Stimulated activated CD4-positive, alpha-beta T cell treated with anti-CD3 and anti-CD28 coated beads, Interleukin-4, amount 100 ng/mL, for 48 hours (primary cell): ENCODE measurements around the gene UAP1.
A peak's percentile ranks its signal among the peaks of the same experiment; 100 is the strongest.

ENCODE experiments used
- DNase-seq, 2 donors: peaks; one replicate each; pipeline ENCODE4 v3.0.0-alpha.2; 2020; ENCODE audit warnings: low read depth in 2 of 2

Gene UAP1

DNA sequence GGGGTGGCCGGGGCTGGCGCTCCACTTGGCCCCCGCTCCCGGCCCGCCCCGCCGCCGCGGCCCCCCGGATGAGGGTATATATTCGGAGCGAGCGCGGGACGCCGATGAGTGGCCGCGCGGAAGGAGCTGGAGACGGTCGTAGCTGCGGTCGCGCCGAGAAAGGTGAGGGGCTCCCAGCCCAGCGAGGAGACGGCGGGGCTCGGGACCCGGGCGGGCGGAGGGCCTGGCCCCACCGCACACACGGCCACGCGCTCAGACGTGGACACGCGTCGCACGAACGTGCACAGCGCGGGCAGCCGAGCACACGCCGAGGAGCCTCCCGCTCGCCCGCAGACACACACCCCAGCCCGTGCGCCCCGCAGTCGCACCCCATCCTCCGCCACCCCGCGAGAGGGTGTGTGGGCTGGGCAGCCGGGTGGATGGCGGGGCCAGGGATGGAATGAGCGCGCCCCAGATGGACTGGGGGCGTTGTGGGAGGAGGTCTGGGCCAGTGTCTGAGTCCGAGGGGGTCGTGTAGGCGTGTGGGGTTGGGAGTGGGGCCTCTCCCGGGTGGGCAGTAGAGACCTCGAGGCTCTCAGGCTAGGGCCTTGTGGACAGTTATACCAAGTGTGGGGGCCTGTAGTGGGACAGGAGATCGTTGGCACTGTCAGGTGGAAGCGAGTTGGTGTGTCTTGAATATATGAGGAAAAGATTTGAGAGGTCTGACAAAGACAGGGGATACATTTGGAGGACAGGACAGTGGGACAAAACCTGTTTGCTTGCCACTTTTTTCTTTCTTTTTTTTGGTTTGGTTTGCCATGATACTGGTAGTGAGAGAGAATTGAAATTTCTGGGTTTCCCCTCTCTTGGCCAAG lies at the start of gene UAP1:
Gene UAP1 (plus strand): TSS at position 107 of the 854 bp plus-strand sequence. CDS start 4,347 bp downstream, outside the sequence.
- no peak for DNase-seq

DNA sequence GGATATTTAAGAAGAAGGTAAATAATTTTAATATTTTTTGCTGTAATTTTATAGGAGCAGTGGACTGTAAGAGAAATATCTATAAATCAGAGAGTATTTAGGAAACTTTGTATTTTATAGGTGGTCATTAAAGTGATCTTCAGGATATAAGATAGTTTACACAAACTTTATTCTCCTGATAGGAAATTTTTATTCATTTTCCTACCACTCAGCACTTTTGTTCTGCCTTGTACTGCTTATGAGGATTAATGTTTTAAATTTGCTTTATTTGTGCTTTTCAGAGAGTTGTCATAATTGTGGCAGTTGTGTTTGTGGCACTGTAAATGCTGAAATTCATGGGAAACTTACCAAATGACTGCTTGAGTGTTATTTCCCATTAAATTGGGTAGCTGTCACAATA lies 34.2 kb upstream of the UAP1 start:
- no peak for DNase-seq

GRCh38 chr1:162530307-162530987 lies 31.1 kb upstream of the UAP1 start:
- no peak for DNase-seq

DNA sequence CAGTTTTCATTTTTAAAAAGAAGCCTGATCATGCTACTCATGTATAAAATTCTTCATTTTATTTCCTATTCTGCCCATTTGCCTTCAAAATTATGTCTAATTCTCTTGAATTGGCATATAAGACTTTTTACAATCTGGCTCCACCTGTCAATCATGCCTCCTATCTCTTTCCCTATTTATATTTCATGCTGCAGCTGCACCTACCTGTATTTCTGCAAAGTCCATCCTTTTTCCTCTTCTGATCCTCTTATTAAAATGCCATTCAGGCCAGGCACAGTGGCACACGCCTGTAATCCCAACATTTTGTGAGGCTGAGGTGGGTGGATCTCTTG lies 30.6 kb upstream of the UAP1 start:
- no peak for DNase-seq

DNA sequence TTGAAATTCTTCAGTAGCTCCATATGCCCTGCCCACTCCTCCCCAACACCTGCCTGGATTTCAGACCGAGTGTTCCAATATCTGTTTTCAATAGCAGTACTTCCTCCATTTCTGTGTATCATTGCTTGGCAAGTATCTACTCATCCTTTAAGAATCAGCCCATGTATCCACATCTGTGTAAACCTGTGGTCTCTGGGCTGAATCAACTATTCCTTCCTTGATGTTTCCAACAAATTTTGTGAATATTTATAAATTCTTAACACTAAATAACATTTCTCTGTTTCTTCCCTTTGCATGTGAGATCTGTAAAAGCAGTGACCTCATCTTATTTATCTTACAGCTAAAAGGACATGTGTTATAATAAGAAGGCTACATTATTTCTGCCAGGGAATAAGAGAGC lies 26.0 kb upstream of the UAP1 start:
- DNase-seq, result no peak

- no peak for DNase-seq
Observed at GRCh38 chr1:162536511-162536910, 25.0 kb upstream of the UAP1 start.

DNA sequence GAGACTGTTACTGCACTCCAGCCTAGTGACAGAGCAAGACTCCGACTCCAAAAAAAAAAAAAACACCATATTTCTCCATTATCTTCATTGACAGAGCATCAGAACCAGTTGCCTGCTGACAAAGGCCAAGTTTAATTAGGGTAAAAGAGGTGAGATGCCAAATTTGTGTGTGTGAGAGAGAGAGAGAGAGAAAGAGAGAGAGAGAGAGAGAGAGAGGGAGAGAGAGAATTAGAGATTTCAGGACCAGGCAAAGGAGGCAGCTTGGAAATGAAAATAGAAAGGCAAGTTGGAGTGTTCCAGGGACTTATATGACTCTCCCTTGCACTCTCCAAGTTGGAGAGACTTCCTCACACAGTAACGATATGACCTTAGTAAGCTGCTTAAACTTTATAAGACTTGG lies 24.3 kb upstream of the UAP1 start:
- DNase-seq, result no peak

- DNase-seq, result no peak
Observed at GRCh38 chr1:162538815-162539431, 22.6 kb upstream of the UAP1 start.

GRCh38 chr1:162541619-162542141 lies 19.8 kb upstream of the UAP1 start:
- no peak for DNase-seq

DNA sequence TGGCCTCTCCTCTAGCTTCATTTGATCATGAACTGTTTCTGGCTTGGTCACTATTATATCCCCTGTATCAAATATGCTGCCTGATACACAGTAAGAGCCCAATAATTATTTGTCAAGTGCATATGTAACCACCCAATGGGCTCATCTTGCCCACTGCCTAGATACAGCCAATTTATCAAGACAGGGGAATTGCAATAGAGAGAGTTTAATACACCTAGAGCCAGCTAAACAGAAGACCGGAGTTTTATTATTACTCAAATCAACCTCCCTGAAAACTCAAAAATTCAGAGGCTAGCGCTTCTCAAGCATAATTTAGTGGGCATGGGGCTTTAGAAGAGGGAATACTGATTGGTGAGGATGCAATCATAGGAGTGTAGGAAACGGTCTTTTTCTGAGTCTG lies 18.3 kb upstream of the UAP1 start:
- no peak for DNase-seq

- DNase-seq, result no peak
Observed at GRCh38 chr1:162548170-162548569, 13.4 kb upstream of the UAP1 start.

GRCh38 chr1:162549001-162549400 lies 12.5 kb upstream of the UAP1 start:
- DNase-seq, result no peak

GRCh38 chr1:162550925-162551324 lies 10.6 kb upstream of the UAP1 start:
- DNase-seq, result no peak

DNA sequence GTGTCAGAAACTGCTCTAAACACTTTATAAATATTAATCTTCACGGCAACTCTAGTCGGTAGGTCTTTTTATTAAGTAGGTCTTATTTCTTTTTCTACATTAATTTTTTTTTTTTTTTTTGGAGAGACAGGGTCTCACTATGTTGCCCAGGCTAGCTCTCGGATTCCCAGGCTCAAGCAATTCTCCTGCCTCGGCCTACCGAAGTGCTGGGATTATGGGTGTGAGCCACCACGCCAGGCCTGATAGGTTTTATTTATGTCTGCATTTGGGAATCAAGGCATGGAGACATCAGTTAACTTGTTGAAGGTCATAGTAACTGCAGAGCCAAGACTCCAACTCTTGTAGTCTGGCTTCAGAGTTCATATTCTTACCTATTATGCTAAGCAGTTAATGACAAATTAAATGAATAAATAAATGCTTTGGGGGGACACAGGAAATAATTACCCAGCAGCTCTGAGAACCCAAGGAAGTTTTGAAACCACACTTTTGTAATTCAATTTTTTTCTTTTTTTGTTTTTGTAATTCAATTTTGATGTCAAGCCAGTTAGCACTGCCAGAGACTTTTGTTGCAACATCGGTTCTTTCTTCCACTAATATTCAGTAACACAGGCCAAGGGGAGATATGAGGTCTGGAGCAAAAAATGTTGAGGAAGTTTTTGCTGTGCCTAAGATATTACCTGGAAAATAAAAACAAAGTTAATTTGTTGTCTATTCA lies 9.4 kb upstream of the UAP1 start:
- DNase-seq, result no peak

DNA sequence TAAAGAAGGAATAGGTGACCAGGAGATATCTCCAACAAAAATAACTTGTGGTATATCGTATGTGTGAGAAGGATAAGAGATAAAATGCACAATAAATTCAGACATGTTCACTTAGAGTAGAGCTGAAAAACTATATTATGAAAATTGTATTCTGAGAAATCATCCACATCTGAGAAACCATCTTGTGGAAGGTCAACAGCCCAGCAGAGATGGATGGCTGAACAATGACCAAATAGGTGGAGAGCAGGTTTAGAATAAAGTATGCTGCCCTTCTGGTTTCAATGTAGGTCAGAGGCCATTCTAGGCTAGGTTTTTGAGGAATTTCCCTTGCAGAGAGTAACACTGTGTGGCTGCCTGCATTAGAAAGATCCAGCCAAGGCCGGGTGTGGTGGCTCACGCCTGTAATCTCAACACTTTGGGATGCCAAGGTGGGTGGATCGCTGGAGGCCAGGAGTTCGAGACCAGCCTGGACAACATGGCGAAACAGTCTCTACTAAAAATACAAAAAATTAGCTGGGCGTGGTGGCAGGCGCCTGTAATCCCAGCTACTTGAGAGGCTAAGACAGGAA lies 8.8 kb upstream of the UAP1 start:
- DNase-seq, result no peak

- no peak for DNase-seq
Observed at GRCh38 chr1:162554258-162554657, 7.3 kb upstream of the UAP1 start.

DNA sequence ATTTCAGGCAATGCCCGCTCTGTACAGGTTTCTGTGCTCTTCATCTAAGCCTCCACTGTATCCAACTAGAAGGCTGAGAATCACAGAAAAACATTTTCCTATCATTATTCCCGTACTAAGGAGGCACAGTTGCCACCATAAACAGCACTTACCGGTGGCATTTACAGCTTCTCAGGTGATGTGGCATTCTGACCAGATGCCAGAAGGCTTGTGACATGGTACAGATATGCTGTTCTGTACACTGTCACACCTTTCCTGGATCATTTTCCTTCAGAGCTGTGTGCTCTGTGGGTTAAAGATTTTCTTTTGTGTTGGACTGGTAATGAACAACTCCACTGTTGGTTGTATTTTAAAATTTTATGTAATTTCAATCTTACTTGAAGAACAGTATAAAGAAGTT lies 4.0 kb upstream of the UAP1 start:
- DNase-seq, result no peak

GRCh38 chr1:162560303-162561036 lies 1.1 kb upstream of the UAP1 start:
- DNase-seq, result no peak

GRCh38 chr1:162561037-162561615 lies 396 bp upstream of the UAP1 start:
- peak; percentile 97 to 98 for DNase-seq

GRCh38 chr1:162562470-162562828 lies 927 bp downstream of the UAP1 start:
- no peak for DNase-seq

- DNase-seq, result no peak
Observed at GRCh38 chr1:162564762-162565218, 3.3 kb downstream of the UAP1 start.
